ENCODE results near the gene MAP3K2.

DNA sequence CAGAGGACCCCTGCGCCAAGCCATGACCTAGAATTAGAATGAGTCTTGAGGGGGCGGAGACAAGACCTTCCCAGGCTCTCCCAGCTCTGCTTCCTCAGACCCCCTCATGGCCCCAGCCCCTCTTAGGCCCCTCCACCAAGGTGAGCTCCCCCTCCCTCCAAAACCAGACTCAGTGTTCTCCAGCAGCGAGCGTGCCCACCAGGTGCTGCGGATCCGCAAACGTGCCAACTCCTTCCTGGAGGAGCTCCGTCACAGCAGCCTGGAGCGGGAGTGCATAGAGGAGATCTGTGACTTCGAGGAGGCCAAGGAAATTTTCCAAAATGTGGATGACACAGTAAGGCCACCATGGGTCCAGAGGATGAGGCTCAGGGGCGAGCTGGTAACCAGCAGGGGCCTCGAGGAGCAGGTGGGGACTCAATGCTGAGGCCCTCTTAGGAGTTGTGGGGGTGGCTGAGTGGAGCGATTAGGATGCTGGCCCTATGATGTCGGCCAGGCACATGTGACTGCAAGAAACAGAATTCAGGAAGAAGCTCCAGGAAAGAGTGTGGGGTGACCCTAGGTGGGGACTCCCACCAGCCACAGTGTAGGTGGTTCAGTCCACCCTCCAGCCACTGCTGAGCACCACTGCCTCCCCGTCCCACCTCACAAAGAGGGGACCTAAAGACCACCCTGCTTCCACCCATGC lies 33.5 kb upstream of the MAP3K2 start:
- TF ChIP-seq FOXK2 (IDR thresholded peaks at IDR 0.05) (no peak), PKNOX1 (IDR thresholded peaks at IDR 0.05) (no peak), TARDBP (IDR thresholded peaks at IDR 0.05) (no peak), FOXM1 (IDR thresholded peaks at IDR 0.05; ENCODE audit: borderline replicate concordance) (no peak), NFRKB (IDR thresholded peaks at IDR 0.05) (no peak), SUZ12 (IDR thresholded peaks at IDR 0.05) (no peak), ELF4 (IDR thresholded peaks at IDR 0.05) (no peak), FOXA1 (IDR thresholded peaks at IDR 0.05) (no peak), SP1 (IDR thresholded peaks at IDR 0.05) (no peak)

All from HEK293T (cell line).